ENCODE data around the gene KCNMA1. TPM values are rescaled to one million over a fixed set of nuclear protein-coding genes. Genes with fewer than 3 reads are reported as not detected.

The KCNMA1 gene
- total and polyA plus RNA-seq, 9 of the 15 experiments (the other 6 are each of a cell fraction or from before 2014, with no cell fraction given) = 0.01 to 0.95 (median 0.15) TPM; not detected in 4

GRCh38 chr10:77493851-77494261, 143.8 kb downstream of the KCNMA1 start:
- in situ Hi-C loops (cut with MboI) = no loop called here
- H4K20me1 ChIP-seq (replicated peaks; ENCODE audit: control insufficient read depth, insufficient read depth, low read length) = peaks cover 7% of the 10 kb centered on the region; the same call in 1 of the 2 replicates
- H2AFZ ChIP-seq (ENCODE audit: low read depth, low read length) = no peak overlapping the region
- intact Hi-C loops (cut with micrococcal nuclease) = loop anchor here (10.0 kb wide), 1 partner anchor 151 kb away; no protein-coding TSS in a partner anchor
- under 1% methylated on average over 8 of the region's 8 CpGs for WGBS (ENCODE audit: insufficient coverage, low coverage, missing lambda C conversion rate)
- no peaks in the 10 kb centered on the region for H3K9me3 ChIP-seq (replicated peaks; ENCODE audit: control insufficient read depth, insufficient read depth, low read depth, low read length)
- ATAC-seq (no peak), DNase-seq (ENCODE audit: extremely low read depth in 1 of 4, low spot score in 3 of 4) (no peak), FAIRE-seq (no peak)
- H3K9ac ChIP-seq (ENCODE audit: insufficient read depth in 1 of 2, low read depth in 2 of 2, low read length in 2 of 2) = no peak overlapping the region
- peaks cover 4 to 17% of the 10 kb centered on the region in 2 experiments; a peak in 2 of 5 replicates for H3K27me3 ChIP-seq (ENCODE audit: control insufficient read depth in 2 of 2, insufficient read depth in 2 of 2, low read length in 2 of 2)
- no peaks in the 10 kb centered on the region for H3K79me2 ChIP-seq (ENCODE audit: control insufficient read depth, insufficient read depth, low read length)
- no TSS peak for BruUV-seq (replicated peaks)
- CTCF ChIA-PET (ENCODE audit: low intra/inter-chr PET ratio) = interaction anchor here (2.2 kb wide), 1 partner anchor 148 kb away, joined by 7 read pairs; no protein-coding TSS in a partner anchor
- H3K4me3 ChIP-seq = no peak overlapping the region
- H3K9me1 ChIP-seq (ENCODE audit: control insufficient read depth, insufficient read depth, low read length) = no peaks in the 10 kb centered on the region
- POLR2A ChIA-PET = no interaction called here
- H3K36me3 ChIP-seq (ENCODE audit: control insufficient read depth, insufficient read depth, low read length) = no peaks in the 10 kb centered on the region
- no peak overlapping the region for H3K27ac ChIP-seq (ENCODE audit: extremely low read depth, low read depth, low read length)
- no peak overlapping the region for H3K4me2 ChIP-seq (ENCODE audit: insufficient read depth, low read length)
- H3K4me1 ChIP-seq (replicated peaks in 1 of 2; ENCODE audit: control insufficient read depth in 2 of 2, insufficient read depth in 2 of 2, low read length in 2 of 2) = no peaks in the 10 kb centered on the region
- peak; percentile 40; the same call in 1 of the 2 replicates for TF ChIP-seq NFIC (IDR thresholded peaks at IDR 0.05)
- TF ChIP-seq NR2F6 (CRISPR knock-in tag; IDR thresholded peaks at IDR 0.05) = no peak

- no peak overlapping the region for H2AFZ ChIP-seq (ENCODE audit: low read depth, low read length)
- H3K9me3 ChIP-seq (replicated peaks; ENCODE audit: control insufficient read depth, insufficient read depth, low read depth, low read length) = no peaks in the 10 kb centered on the region
- peaks cover 7% of the 10 kb centered on the region; the same call in 1 of the 2 replicates for H4K20me1 ChIP-seq (replicated peaks; ENCODE audit: control insufficient read depth, insufficient read depth, low read length)
- H3K27me3 ChIP-seq (ENCODE audit: control insufficient read depth in 2 of 2, insufficient read depth in 2 of 2, low read length in 2 of 2) = peaks cover 4 to 17% of the 10 kb centered on the region in 2 experiments; a peak in 2 of 5 replicates
- no peaks in the 10 kb centered on the region for H3K4me1 ChIP-seq (replicated peaks in 1 of 2; ENCODE audit: control insufficient read depth in 2 of 2, insufficient read depth in 2 of 2, low read length in 2 of 2)
- 0% methylated on average over 13 of the region's 13 CpGs for WGBS (ENCODE audit: insufficient coverage, low coverage, missing lambda C conversion rate)
- no peak overlapping the region for H3K9ac ChIP-seq (ENCODE audit: insufficient read depth in 1 of 2, low read depth in 2 of 2, low read length in 2 of 2)
- in situ Hi-C loops (cut with MboI) (no loop called here), intact Hi-C loops (cut with micrococcal nuclease) (loop anchor here (10.0 kb wide), 1 partner anchor 151 kb away; no protein-coding TSS in a partner anchor)
- H3K79me2 ChIP-seq (ENCODE audit: control insufficient read depth, insufficient read depth, low read length) = no peaks in the 10 kb centered on the region
- TF ChIP-seq ZBTB34 (CRISPR knock-in tag; IDR thresholded peaks at IDR 0.05) (no peak), MYC (IDR thresholded peaks at IDR 0.05; ENCODE audit: low read depth, low read length) (no peak), MYC (CRISPR knock-in tag; IDR thresholded peaks at IDR 0.05; ENCODE audit: borderline replicate concordance, low read depth) (no peak), MYNN (IDR thresholded peaks at IDR 0.05) (no peak), MYNN (CRISPR knock-in tag; IDR thresholded peaks at IDR 0.05) (no peak)
- FAIRE-seq (no peak), ATAC-seq (no peak), DNase-seq (ENCODE audit: extremely low read depth in 1 of 4, low spot score in 3 of 4) (no peak)
- CTCF ChIA-PET (ENCODE audit: low intra/inter-chr PET ratio) = interaction anchor here (2.2 kb wide), 1 partner anchor 149 kb away, joined by 7 read pairs; no protein-coding TSS in a partner anchor
- no TSS peak for BruUV-seq (replicated peaks)
- no peak overlapping the region for H3K4me3 ChIP-seq
- POLR2A ChIA-PET = no interaction called here
- H3K27ac ChIP-seq (ENCODE audit: extremely low read depth, low read depth, low read length) = no peak overlapping the region
- no peaks in the 10 kb centered on the region for H3K9me1 ChIP-seq (ENCODE audit: control insufficient read depth, insufficient read depth, low read length)
- H3K4me2 ChIP-seq (ENCODE audit: insufficient read depth, low read length) = no peak overlapping the region
- H3K36me3 ChIP-seq (ENCODE audit: control insufficient read depth, insufficient read depth, low read length) = no peaks in the 10 kb centered on the region
These were observed 144.3 kb downstream of the KCNMA1 start for GRCh38 chr10:77493239-77493806.
